HG03196 (cell line): ENCODE data around the gene CTBP1.

Source experiments
- ATAC-seq: cut with Tn5 transposase; IDR thresholded peaks from one replicate; pipeline ENCODE4 v1.9.1; 2021; ENCODE audit not compliant: unreplicated experiment

Gene CTBP1

DNA sequence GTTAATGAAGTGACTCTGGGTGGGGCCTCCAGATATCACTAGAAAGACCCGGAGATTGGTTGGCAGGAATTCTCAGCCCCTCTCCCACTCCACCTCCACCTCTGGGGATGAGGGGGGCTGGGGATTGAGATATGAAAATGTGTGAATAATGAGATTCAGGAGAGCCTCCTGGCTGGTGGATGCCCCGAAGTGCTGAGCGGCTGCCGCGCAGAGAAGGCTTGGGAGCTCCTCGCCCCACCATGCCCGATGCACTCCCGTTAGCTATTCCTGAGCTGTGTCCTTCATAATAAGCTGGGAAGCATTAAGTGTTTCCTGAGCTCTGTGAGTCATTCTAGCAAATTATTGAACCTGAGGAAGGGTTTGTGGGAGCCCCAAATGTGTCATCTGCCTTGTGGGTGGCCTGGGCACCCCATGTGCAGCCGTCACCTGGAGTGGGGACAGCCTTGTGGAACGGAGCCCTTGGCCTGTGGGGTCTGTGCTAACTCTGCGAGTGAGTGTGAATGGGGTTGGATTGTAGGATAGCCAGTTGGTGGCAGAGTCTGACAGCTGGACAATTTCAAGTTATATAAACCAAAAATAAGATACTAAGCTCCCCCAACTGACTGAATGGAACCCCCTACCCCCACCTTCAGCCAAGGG, 36.3 kb upstream of the CTBP1 start:
- no peak for ATAC-seq

DNA sequence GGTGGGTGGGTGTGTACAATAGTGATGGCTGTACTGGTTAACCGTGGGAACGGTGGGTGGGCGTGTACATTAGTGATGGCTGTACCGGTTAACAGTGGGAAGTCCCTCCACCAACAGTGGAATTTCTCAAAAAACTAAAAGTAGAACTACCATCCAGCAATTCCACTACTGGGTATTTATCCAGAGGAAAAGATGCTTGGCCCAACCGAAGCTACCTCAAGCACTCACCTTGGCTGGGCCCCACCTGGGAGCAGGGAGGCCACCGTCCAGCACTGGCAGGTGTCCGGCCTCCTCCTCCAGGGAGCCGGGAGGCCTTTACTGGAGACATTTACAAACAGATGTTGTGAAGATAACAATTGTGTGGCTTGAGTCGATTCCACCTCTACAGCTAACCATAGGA, 34.8 kb upstream of the CTBP1 start:
- no peak for ATAC-seq

DNA sequence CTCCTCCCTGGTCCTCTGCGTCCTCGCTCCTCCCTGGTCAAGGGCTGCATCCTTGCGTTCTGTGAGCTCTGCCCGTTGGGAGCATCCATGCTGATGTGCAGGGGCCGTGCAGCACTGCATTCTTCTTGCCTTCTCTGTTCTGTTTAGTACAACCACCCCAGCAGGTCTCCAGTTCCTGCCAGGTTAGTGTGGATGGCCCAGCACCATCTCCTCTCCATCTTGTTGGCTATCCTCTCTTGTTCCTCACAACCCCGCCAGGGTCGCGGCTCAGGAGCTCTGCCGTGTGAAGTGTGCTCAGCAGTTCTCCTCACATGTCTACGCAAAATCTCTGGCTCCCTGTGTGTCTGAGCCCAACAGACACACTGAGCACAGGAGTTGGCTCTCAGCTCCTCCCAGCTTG, 30.3 kb upstream of the CTBP1 start:
- no peak for ATAC-seq

- no peak for ATAC-seq
These were observed 29.0 kb upstream of the CTBP1 start for GRCh38 chr4:1277667-1278665.

- no peak for ATAC-seq
These were observed 28.1 kb upstream of the CTBP1 start for GRCh38 chr4:1276984-1277383.

- no peak for ATAC-seq
These were observed 25.9 kb upstream of the CTBP1 start for GRCh38 chr4:1274871-1275270.

DNA sequence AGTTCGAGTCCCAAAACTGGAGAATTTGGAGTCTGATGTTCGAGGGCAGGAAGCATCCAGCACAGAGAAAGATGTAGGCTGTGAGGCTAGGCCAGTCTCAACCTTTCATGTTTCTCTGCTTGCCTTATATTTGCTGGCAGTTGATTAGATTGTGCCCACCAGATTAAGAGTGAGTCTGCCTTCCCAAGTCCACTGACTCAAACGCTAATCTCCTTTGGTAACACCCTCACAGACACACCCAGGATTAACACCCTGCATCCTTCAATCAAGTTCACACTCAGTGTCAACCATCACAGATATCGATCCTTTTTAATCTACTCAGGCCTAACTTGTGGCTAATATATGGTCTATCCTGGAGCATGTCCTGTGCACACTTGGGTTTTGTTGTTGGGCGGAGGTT, 22.8 kb upstream of the CTBP1 start:
- ATAC-seq = no peak

GRCh38 chr4:1269209-1269608, 20.3 kb upstream of the CTBP1 start:
- ATAC-seq = no peak

GRCh38 chr4:1266881-1267763, 18.2 kb upstream of the CTBP1 start:
- no peak for ATAC-seq

- ATAC-seq = no peak
These were observed 16.4 kb upstream of the CTBP1 start for GRCh38 chr4:1265351-1265750.

DNA sequence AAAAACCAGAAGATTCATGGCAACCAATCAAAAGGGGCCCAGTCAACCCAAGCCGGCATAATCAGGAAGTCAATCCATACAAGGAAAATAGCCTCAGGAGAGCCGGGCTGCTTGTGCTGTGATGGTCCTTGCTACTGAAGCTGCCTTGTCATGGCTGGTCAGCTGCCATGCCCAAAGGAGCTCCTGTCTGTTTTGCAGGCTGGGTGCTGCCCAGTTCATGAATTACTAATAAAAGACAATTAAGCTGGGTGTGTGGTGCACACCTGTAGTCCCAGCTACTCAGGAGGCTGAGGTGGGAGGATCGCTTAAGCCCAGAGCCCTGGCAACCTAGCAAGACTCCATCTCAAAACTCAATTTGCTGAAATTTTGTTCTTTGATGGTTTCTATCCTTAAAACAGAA, 16.0 kb upstream of the CTBP1 start:
- no peak for ATAC-seq

GRCh38 chr4:1261107-1261928, 12.4 kb upstream of the CTBP1 start:
- ATAC-seq = no peak

- no peak for ATAC-seq
These were observed 11.6 kb upstream of the CTBP1 start for GRCh38 chr4:1260418-1261106.

DNA sequence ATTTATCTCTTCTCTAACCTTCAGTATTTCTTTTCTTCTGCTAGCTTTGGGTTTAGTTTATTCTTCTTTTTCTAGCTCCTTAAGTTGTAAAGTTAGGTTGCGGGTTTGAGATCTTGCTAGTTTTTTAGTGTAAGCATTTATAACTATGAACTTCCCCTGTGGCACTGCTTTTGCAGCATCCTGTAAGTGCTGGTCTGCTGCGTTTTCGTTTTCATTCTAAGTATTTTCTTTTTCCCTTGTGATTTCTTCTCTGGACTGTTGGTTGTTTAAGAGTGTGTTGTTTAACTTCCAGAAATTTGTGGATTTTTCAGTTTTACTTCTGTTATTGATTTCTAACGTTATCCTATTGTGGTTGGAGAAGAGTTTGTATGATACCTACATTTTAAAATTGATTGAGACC, 11.0 kb upstream of the CTBP1 start:
- ATAC-seq = no peak

DNA sequence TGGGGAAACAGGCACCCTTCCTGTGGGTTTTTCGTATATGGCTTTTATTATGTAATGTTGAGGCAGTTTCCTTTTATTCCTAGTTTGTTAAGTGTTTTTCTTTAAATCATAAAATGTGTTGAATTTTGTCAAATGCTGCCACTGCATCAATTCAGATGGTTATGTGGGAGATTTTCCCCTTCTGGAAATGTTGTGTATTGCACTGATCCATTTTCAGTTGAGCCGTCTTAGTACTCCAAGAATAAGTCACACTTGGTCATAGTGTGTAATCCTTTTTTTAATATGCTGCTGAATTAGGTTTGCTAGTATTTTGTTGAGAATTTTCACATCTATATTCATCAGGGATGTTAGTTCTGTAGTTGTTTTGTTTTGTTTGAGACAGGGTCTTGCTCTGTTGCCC, 9.5 kb upstream of the CTBP1 start:
- ATAC-seq = no peak

DNA sequence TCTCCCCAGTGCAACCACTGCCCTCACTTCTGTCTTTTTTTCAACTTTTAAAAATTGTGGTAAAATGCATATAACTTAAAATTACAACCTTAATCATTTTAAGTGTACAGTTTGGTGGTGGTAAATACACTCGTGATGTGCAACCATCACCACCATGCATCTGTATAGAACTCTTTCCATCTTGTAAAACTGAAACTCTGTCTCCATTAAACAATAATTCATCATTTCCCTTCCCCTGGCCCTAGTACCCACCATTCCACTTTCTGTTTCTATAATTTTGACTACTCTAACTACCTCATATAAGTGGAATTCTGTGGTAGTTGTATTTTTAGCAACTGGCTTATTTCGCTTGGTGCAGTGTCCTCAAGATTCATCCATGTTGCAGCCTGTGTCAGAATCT, 6.8 kb upstream of the CTBP1 start:
- no peak for ATAC-seq

DNA sequence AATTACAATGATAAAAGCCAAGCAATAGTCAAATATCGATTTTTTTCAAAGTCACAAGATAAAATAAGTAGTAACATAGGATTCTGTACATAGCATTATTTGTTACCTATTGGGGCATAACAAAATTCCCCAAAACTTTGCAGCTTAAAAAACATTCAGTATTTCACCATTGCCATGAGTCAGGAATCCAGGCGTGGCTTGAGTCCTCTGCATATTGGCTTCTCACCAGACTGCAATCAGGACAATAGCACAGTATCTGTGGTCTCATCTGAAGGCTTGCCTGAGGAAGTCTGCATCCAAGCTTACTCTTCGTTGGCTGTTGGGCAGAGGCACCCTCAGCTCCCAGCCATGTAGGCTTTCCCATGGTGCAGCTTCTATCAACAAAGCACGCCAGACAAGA, 6.2 kb upstream of the CTBP1 start:
- ATAC-seq = no peak

GRCh38 chr4:1253831-1254230, 4.9 kb upstream of the CTBP1 start:
- ATAC-seq = no peak

DNA sequence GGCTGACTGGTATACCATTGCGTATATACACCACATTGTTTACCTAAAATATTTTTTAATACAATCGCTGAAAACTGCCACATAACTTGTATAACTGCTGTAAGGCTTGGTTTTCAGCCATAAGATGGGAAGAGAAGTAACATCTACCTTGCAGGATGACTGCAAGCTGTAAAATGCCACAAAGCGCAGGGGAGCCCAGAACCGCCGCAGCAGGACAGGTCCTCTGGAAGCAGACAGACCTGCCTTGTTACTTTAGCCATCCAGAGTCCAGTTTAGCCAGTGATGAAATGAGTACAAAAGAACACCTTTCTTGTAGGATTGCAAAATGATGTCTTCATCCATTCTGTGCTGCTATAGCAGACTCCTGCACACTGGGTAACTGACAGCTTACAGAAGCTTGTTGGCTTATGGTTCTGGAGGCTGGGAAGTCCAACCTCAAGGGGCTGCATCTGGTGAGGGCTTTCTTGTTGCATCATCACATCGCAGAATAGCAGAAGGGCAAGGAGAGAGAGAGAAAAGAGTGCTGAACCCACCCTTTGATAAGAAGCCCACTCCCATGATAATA, 4.1 kb upstream of the CTBP1 start:
- no peak for ATAC-seq

DNA sequence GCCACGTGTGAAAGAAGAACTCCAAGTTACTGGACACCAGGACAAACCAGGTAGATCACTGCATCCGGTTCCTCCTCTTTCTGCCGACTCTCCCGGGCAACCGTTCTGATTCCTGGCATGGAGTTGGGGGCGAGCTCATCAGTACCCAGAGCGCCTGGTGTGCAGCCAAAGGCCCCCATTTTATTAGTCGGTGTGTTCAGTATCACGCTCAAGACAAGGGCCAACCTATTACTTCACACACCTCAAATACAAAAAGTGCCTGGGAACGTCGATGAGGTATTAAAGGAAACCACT, 2.8 kb upstream of the CTBP1 start:
- ATAC-seq = no peak
